SK-N-SH (cell line): Measurements from ENCODE around the gene TBC1D9B.

Experiments used
- EP300 ChIP-seq, 2 experiments: IDR thresholded peaks; 2 replicates each; pipeline versions ENCODE4 v1.4.0 to v1.6.1; 2012; ENCODE audit warnings: borderline replicate concordance in 1 of 2, low read depth in 1 of 2, low read length in 1 of 2
- EZH2phosphoT487 ChIP-seq: fragments of 200-600 bp; sonication (generic); IDR thresholded peaks from 2 replicates; pipeline ENCODE4 v1.6.1; 2017; ENCODE audit warnings: low read depth, mixed run types, mild to moderate bottlenecking, antibody characterized with exemption, moderate library complexity, borderline replicate concordance
- FOSL2 ChIP-seq: IDR thresholded peaks from 2 replicates; pipeline ENCODE4 v1.4.0; 2012; ENCODE audit warnings: low read depth, mild to moderate bottlenecking, moderate library complexity, borderline replicate concordance
- FOXJ3 ChIP-seq: sonication (generic); formaldehyde crosslinking; IDR thresholded peaks from 2 replicates; pipeline ENCODE4 v1.5.1; 2020; ENCODE audit warnings: mild to moderate bottlenecking, missing genetic modification reagents
- GABPA ChIP-seq: IDR thresholded peaks from 2 replicates; pipeline ENCODE4 v1.4.0; 2012; ENCODE audit warnings: low read depth, mild to moderate bottlenecking
- MEF2A ChIP-seq: IDR thresholded peaks from 2 replicates; pipeline ENCODE4 v1.4.0; 2012; ENCODE audit warnings: low read depth, borderline replicate concordance
- REST ChIP-seq: IDR thresholded peaks from 2 replicates; pipeline ENCODE4 v1.6.1; 2012; ENCODE audit warnings: mild to moderate bottlenecking, low read depth, low read length, moderate library complexity
- RFX5 ChIP-seq: IDR thresholded peaks from 2 replicates; pipeline ENCODE4 v1.6.1; 2012; ENCODE audit warnings: mild to moderate bottlenecking, improper control_type of control experiment, low read length
- SMC3 ChIP-seq: IDR thresholded peaks from 2 replicates; pipeline ENCODE4 v1.6.1; 2012; ENCODE audit warnings: low read depth, low read length, improper control_type of control experiment
- USF1 ChIP-seq: IDR thresholded peaks from 2 replicates; pipeline ENCODE4 v1.4.0; 2012; ENCODE audit warnings: low read depth, borderline replicate concordance
- YY1 ChIP-seq: IDR thresholded peaks from 2 replicates; pipeline ENCODE4 v1.4.0; 2012; ENCODE audit warnings: low read depth, mild to moderate bottlenecking
- TF ChIP-seq, protein P1 (sequence below): fragments of 200-600 bp; sonication (generic); IDR thresholded peaks from 2 replicates; pipeline ENCODE4 v1.6.1; 2017; ENCODE audit warnings: antibody characterized with exemption, mild to moderate bottlenecking, moderate library complexity

GRCh38 chr5:179833056-179833708 is 74.5 kb downstream of the TBC1D9B start:
- TF ChIP-seq MEF2A, result no peak
- TF ChIP-seq, protein P1, sequence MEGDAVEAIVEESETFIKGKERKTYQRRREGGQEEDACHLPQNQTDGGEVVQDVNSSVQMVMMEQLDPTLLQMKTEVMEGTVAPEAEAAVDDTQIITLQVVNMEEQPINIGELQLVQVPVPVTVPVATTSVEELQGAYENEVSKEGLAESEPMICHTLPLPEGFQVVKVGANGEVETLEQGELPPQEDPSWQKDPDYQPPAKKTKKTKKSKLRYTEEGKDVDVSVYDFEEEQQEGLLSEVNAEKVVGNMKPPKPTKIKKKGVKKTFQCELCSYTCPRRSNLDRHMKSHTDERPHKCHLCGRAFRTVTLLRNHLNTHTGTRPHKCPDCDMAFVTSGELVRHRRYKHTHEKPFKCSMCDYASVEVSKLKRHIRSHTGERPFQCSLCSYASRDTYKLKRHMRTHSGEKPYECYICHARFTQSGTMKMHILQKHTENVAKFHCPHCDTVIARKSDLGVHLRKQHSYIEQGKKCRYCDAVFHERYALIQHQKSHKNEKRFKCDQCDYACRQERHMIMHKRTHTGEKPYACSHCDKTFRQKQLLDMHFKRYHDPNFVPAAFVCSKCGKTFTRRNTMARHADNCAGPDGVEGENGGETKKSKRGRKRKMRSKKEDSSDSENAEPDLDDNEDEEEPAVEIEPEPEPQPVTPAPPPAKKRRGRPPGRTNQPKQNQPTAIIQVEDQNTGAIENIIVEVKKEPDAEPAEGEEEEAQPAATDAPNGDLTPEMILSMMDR, result no peak
- no peak for TF ChIP-seq RFX5
- no peak for TF ChIP-seq USF1
- TF ChIP-seq SMC3, result no peak
- no peak for TF ChIP-seq FOXJ3
- no peak for TF ChIP-seq EP300 (IDR thresholded peaks at IDR 0.05; ENCODE audit: borderline replicate concordance in 1 of 2, low read depth in 1 of 2, low read length in 1 of 2)
- no peak for TF ChIP-seq GABPA
- no peak for TF ChIP-seq REST
- TF ChIP-seq YY1, result no peak
- TF ChIP-seq EZH2phosphoT487, result no peak
- no peak for TF ChIP-seq FOSL2
